ENCODE measurements around the gene NFASC.

Gene NFASC

GRCh38 chr1:205047764-205048231, 177.1 kb downstream of the NFASC start:
- DNase-seq: no peak

GRCh38 chr1:205048382-205048781, 177.7 kb downstream of the NFASC start:
- DNase-seq: no peak

GRCh38 chr1:205049479-205049878, 178.8 kb downstream of the NFASC start:
- DNase-seq: no peak

- DNase-seq: no peak
These were observed 182.0 kb downstream of the NFASC start for GRCh38 chr1:205052690-205053089.

- no peak for DNase-seq
These were observed 182.6 kb downstream of the NFASC start for GRCh38 chr1:205053296-205053695.

- no peak for DNase-seq
These were observed 183.4 kb downstream of the NFASC start for GRCh38 chr1:205054013-205054412.

GRCh38 chr1:205056188-205056611, 185.5 kb downstream of the NFASC start:
- DNase-seq: no peak

- no peak for DNase-seq
These were observed 186.4 kb downstream of the NFASC start for GRCh38 chr1:205056956-205057568.

- DNase-seq: no peak
These were observed 187.3 kb downstream of the NFASC start for GRCh38 chr1:205057808-205058575.

GRCh38 chr1:205058853-205059252, 188.2 kb downstream of the NFASC start:
- no peak for DNase-seq

GRCh38 chr1:205059660-205060059, 189.0 kb downstream of the NFASC start:
- no peak for DNase-seq

GRCh38 chr1:205060746-205061145, 190.1 kb downstream of the NFASC start:
- no peak for DNase-seq

- DNase-seq: no peak
These were observed 190.6 kb downstream of the NFASC start for GRCh38 chr1:205061227-205061626.

- peak; percentile 27 to 68 (median 56) for DNase-seq
These were observed 191.0 kb downstream of the NFASC start for GRCh38 chr1:205061665-205062069.

- no peak for DNase-seq
These were observed 191.7 kb downstream of the NFASC start for GRCh38 chr1:205062319-205062718.

GRCh38 chr1:205062895-205063294, 192.2 kb downstream of the NFASC start:
- no peak for DNase-seq

- no peak for DNase-seq
These were observed 193.6 kb downstream of the NFASC start for GRCh38 chr1:205064301-205064700.

- DNase-seq: no peak
These were observed 194.2 kb downstream of the NFASC start for GRCh38 chr1:205064741-205065316.

GRCh38 chr1:205065666-205066065, 195.0 kb downstream of the NFASC start:
- DNase-seq: no peak

- DNase-seq: no peak
These were observed 195.6 kb downstream of the NFASC start for GRCh38 chr1:205066141-205066818.

- DNase-seq: no peak
These were observed 196.4 kb downstream of the NFASC start for GRCh38 chr1:205067031-205067430.

GRCh38 chr1:205068001-205068400, 197.3 kb downstream of the NFASC start:
- DNase-seq: no peak

- no peak for DNase-seq
These were observed 197.9 kb downstream of the NFASC start for GRCh38 chr1:205068457-205069040.
